SHP77 treated with DMSO at 0.1 percent for 48 hours (cell line): Measurements from ENCODE around the gene WEE1.
"Not testable (repeated sequence)": the region's sequence is repeated elsewhere in the genome, so short reads cannot be mapped to it uniquely, and the experiment has no call there.

Source experiments
- DNase-seq: peaks from one replicate; lab custom pipeline; 2025; lab: John Stamatoyannopoulos, UW

Gene WEE1

GRCh38 chr11:9596926-9597464 lies 23.5 kb downstream of the WEE1 start:
- DNase-seq, result no peak

GRCh38 chr11:9600166-9600565 lies 26.7 kb downstream of the WEE1 start:
- no peak for DNase-seq

GRCh38 chr11:9600644-9601036 lies 27.2 kb downstream of the WEE1 start:
- DNase-seq, result no peak

GRCh38 chr11:9601037-9601875 lies 27.8 kb downstream of the WEE1 start:
- no peak for DNase-seq

GRCh38 chr11:9601876-9602199 lies 28.4 kb downstream of the WEE1 start:
- no peak for DNase-seq

- DNase-seq, result not testable (repeated sequence)
These were observed 29.7 kb downstream of the WEE1 start for GRCh38 chr11:9603214-9603613.

GRCh38 chr11:9604134-9604533 lies 30.7 kb downstream of the WEE1 start:
- DNase-seq, result no peak

- no peak for DNase-seq
These were observed 32.3 kb downstream of the WEE1 start for GRCh38 chr11:9605742-9606141.

GRCh38 chr11:9606809-9607510 lies 33.5 kb downstream of the WEE1 start:
- DNase-seq, result no peak

- DNase-seq, result no peak
These were observed 34.0 kb downstream of the WEE1 start for GRCh38 chr11:9607511-9607899.

GRCh38 chr11:9609002-9609759 lies 35.7 kb downstream of the WEE1 start:
- DNase-seq, result no peak

- no peak for DNase-seq
These were observed 36.4 kb downstream of the WEE1 start for GRCh38 chr11:9609841-9610240.

GRCh38 chr11:9613118-9613829 lies 39.8 kb downstream of the WEE1 start:
- DNase-seq, result peak; percentile 68

GRCh38 chr11:9613830-9614762 lies 40.6 kb downstream of the WEE1 start:
- DNase-seq, result peak; percentile 20

- DNase-seq, result no peak
These were observed 41.6 kb downstream of the WEE1 start for GRCh38 chr11:9615031-9615451.

GRCh38 chr11:9616042-9616675 lies 42.7 kb downstream of the WEE1 start:
- DNase-seq, result no peak

GRCh38 chr11:9616858-9617257 lies 43.4 kb downstream of the WEE1 start:
- DNase-seq, result no peak

- no peak for DNase-seq
These were observed 44.5 kb downstream of the WEE1 start for GRCh38 chr11:9617940-9618339.

GRCh38 chr11:9619004-9619403 lies 45.5 kb downstream of the WEE1 start:
- no peak for DNase-seq

GRCh38 chr11:9619971-9620370 lies 46.5 kb downstream of the WEE1 start:
- DNase-seq, result no peak
